ENCODE results near the gene ADH7.
A peak's percentile ranks its signal among the peaks of the same experiment; 100 is the strongest.

ADH7 gene

DNA sequence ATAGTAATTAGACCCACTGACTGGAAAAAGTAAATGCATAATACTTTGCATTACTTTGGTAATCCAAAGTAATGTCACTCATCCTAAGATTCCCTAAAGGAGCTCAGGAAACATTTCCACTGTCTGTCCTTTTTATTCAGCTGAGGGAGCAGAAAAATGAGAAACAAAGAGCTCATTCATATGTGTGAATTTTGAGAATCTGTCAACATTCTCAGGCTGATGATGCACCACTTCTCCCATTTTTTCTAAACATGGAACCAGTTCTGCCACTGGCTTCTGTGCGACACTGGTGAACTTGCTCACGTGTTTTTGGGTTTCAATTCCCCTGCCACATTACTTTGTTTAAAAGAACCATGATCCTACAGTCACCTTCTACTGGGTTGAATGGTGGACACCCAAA, 28.4 kb upstream of the ADH7 start:
- no peak for DNase-seq (ENCODE audit: low read depth)
- TF ChIP-seq, protein P1, sequence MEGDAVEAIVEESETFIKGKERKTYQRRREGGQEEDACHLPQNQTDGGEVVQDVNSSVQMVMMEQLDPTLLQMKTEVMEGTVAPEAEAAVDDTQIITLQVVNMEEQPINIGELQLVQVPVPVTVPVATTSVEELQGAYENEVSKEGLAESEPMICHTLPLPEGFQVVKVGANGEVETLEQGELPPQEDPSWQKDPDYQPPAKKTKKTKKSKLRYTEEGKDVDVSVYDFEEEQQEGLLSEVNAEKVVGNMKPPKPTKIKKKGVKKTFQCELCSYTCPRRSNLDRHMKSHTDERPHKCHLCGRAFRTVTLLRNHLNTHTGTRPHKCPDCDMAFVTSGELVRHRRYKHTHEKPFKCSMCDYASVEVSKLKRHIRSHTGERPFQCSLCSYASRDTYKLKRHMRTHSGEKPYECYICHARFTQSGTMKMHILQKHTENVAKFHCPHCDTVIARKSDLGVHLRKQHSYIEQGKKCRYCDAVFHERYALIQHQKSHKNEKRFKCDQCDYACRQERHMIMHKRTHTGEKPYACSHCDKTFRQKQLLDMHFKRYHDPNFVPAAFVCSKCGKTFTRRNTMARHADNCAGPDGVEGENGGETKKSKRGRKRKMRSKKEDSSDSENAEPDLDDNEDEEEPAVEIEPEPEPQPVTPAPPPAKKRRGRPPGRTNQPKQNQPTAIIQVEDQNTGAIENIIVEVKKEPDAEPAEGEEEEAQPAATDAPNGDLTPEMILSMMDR (IDR thresholded peaks at IDR 0.05; ENCODE audit: insufficient read depth, low read depth, low read length, missing control alignments), result no peak

DNA sequence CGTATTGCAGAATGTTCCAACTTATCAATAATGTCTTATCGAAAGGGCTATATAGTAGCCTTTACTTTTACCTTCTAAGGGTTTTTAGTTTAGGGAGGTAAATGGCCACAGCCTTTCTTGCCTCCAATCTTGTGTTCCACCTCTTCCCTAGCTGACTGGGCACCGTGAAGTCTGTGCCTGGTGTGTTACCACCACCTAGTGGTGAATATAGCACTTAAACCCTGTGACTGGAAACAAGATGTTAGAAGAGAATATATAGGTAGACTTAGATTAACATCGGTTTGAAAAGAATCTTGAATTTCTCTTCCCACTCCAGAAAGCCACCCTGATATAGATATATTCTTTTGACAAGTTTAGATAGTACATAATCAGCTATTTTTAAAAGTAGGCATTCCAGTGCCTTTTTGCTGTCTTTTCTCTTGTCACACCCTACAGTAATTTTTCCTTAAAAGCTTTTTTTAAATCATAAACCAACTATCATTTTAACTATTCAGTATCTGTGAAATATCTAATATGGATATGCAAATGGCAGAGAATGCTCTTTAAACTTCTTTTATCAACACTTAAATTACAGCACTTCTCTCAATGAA, 27.8 kb upstream of the ADH7 start:
- H3K4me3 ChIP-seq (ENCODE audit: low read depth, low read length), result no peak overlapping the region
- peak; percentile 66 for DNase-seq (ENCODE audit: low read depth)
- TF ChIP-seq, protein P1 (IDR thresholded peaks at IDR 0.05; ENCODE audit: insufficient read depth, low read depth, low read length, missing control alignments), result peak; percentile 64

More for the DNA sequence above, 28.4 kb upstream of the ADH7 start:
- no peak overlapping the region for H3K4me3 ChIP-seq (ENCODE audit: low read depth, low read length)

DNA sequence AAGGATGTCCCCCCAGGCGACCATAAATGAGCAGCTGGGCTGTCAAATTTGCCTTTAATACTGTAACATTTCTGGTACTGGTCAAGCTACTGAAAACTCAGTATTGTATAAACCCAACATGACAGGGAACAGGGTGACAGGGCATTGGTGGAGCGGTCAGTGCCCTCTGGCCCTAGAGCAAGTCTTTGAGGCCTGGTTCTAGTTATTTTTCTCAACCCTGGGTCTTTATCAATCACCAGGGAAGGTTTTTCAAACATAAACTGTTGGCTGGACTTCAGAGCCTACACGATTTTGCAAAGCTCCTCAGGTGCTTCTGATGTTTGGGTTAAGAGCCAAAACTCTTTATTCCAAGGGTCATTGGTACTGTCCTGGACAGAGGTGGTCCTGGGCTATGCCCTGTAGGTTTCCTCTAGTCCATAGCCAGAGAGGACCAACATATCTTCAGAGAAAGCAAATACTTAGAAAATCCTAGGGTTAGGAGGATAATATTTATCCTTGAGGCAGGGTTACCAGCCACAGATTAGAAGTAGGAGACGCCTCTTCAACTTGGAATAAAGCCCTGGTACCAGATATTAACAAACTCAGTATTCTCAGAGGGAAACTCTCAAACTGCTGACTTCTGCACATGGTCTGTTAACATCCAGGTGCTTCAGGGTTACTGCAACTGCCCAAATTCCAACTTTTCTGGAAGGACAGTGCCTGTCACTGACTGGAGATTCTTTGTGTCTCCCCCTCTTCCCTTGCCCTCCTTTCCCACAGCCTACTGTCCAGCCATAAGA, 26.7 kb upstream of the ADH7 start:
- H3K4me3 ChIP-seq (ENCODE audit: low read depth, low read length), result no peak overlapping the region
- no peak for DNase-seq (ENCODE audit: low read depth)
- TF ChIP-seq, protein P1 (IDR thresholded peaks at IDR 0.05; ENCODE audit: insufficient read depth, low read depth, low read length, missing control alignments), result no peak

DNA sequence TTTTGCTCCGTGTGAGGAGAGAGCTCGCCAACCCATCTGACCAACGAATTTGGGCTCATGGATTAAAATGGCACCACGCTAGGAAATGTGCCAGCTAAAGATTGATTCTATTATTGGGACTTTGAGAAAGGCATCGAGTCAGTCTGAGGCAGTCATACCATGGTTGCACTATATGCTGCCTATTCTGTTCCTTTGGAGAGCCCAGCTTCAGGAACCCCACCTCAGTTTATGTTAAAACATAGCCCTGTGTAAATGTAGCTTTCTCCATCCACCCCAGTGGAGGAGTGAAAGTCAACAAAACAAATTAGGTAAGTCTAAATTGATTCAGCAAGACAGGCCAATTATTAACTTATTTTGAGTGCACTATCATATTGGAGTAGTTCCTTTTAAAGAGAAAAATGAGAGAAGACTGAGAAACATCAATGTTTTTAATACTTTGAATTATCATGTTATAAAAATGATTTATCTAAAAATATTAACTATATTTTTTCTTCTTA, 24.5 kb upstream of the ADH7 start:
- TF ChIP-seq, protein P1 (IDR thresholded peaks at IDR 0.05; ENCODE audit: insufficient read depth, low read depth, low read length, missing control alignments), result no peak
- DNase-seq (ENCODE audit: low read depth), result no peak
- H3K4me3 ChIP-seq (ENCODE audit: low read depth, low read length), result no peak overlapping the region

DNA sequence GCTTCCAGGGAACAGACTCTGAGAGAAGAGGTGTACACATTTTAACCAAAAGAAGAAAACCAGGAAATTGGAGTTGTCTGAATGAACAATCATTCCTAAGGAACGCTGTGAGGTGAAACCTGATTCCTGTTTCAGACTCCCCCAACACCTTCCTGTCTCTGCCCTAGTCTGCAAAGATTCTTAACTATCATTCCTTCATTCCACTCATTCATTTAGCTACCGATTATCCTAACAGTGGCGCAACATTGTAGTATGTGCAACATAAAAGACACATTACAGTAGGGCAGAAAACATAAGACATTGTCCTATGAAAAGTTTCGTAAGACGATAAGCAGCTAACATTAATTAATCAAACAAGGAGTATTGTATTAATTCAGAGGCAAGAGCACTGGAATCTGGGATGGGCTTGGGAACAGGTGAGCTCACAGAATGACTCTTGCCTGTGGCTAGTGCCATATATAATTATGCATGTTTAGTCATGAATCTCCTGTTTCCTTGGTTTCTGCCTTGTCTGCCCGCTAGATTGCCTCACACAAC, 23.8 kb upstream of the ADH7 start:
- H3K4me3 ChIP-seq (ENCODE audit: low read depth, low read length), result no peak overlapping the region
- DNase-seq (ENCODE audit: low read depth), result no peak
- TF ChIP-seq, protein P1 (IDR thresholded peaks at IDR 0.05; ENCODE audit: insufficient read depth, low read depth, low read length, missing control alignments), result no peak

DNA sequence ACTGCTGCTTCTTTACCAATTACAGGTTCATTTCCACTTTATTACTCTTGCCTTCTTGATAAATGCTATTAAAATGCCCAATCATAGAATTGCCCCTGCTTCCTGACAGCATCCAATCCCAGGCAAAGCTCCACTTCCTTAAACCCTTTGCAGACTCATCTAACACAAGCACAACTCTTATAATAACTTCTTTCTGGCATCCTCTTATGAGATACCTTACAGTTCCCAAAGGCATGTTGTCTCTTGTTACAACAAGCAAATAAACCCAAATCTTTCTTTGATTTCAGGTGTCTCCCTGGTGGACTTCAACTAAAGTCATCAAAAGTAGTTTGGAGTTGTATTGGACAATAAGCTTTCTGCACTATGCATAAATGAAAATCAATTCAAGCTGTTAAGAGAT, 22.5 kb upstream of the ADH7 start:
- no peak for DNase-seq (ENCODE audit: low read depth)
- TF ChIP-seq, protein P1 (IDR thresholded peaks at IDR 0.05; ENCODE audit: insufficient read depth, low read depth, low read length, missing control alignments), result no peak

More for the DNA sequence above, 22.5 kb upstream of the ADH7 start:
- no peak overlapping the region for H3K4me3 ChIP-seq (ENCODE audit: low read depth, low read length)

Measured in GM12865 (cell line).